H54 (cell line): Measurements from ENCODE around the gene CATSPERE.

Source experiments
- DNase-seq: peaks from one replicate; pipeline ENCODE4 v3.0.0; 2011; ENCODE audit warnings: low spot score, mixed read lengths; ENCODE audit not compliant: insufficient read length
- FAIRE-seq: peaks from 3 replicates; lab custom pipeline; 2011; peaks lifted over from hg19 to GRCh38; lab: Jason Lieb, UNC
- POLR2A ChIP-seq: IDR thresholded peaks from 2 replicates; pipeline ENCODE4 v1.6.1; 2011; ENCODE audit warnings: low read depth, mild to moderate bottlenecking, low read length

Gene CATSPERE

GRCh38 chr1:244437086-244437468, 24.0 kb upstream of the CATSPERE start:
- DNase-seq: no peak
- FAIRE-seq: no peak
- TF ChIP-seq POLR2A: no peak

DNA sequence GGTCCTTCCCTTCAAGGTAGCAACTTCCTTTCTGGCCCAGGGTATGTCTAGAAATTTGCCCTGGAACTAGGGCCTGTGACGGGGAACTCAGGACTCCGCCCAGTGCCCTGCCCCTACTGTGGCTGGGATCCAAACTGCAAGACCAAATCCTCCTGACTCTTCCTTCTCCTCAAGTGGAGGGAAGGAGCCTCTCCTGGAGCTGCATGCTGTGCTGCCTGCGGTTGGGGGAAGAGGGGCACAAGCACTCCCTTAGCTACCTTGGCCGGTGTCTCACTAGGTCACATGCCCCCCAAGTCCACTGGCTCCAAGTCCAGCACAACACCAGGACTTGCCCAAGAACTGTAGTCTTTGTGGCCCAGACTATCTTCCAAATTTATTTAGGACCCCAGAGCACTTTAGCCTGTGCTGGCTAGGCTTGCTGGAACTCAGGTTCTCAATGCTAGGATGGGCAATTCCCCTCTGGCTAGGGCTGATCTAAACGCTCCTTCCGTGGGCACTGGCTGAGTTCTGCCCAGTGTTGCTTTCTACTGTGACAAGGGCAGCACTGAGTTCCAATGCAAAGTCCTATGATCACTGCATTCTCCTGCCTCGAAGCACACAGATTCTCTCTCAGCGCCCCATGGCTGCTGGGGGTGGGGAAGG, 21.6 kb upstream of the CATSPERE start:
- FAIRE-seq: no peak
- no peak for TF ChIP-seq POLR2A

GRCh38 chr1:244442850-244443249, 18.2 kb upstream of the CATSPERE start:
- FAIRE-seq (peak; percentile 82), DNase-seq (no peak)
- no peak for TF ChIP-seq POLR2A

More for the DNA sequence above, 21.6 kb upstream of the CATSPERE start:
- DNase-seq: no peak

- TF ChIP-seq POLR2A: no peak
- FAIRE-seq (peak; percentile 67), DNase-seq (no peak)
Measured at GRCh38 chr1:244444854-244445253, 16.2 kb upstream of the CATSPERE start.

GRCh38 chr1:244445320-244446181, 15.5 kb upstream of the CATSPERE start:
- no peak for TF ChIP-seq POLR2A
- no peak for DNase-seq
- FAIRE-seq: peak; percentile 71

DNA sequence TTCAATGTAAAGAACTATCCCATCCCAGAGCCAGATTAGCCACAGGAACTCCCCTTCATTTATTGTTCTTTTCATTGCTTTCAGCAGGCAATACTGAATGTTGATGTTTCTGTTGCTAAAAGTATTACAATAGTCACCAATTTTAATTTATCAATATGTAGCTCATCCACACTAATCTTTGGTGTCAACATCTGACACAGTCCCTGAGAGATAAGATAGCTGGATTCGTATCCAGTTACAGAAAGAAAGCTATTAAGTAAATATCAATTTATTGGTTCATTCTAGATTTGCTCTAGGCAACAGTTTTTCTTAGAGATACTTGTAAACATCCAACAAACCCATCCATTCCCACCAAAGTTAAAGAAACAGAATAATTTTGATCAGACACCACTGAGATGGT, 14.0 kb upstream of the CATSPERE start:
- no peak for TF ChIP-seq POLR2A
- FAIRE-seq (no peak), DNase-seq (no peak)

DNA sequence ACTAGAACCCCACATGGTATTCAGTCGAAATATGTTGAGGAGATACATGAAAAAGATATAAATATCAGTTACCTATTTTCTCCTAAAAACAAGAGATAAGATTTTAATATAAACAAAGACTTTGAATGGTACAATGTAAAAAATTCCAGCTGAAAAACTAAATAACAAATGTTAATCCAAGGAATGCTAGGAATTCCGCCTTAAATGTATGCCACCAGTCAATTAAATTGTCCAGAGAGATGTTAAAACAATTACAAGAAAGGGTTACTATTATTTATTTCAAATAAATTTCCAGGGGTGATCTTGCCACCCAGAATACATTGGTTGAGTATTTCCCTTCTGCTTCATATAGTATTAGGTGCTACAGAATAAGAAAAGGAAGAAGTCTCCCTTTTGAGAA, 13.5 kb upstream of the CATSPERE start:
- FAIRE-seq: no peak
- DNase-seq: no peak

GRCh38 chr1:244448279-244449036, 12.6 kb upstream of the CATSPERE start:
- no peak for FAIRE-seq
- no peak for DNase-seq
- no peak for TF ChIP-seq POLR2A

More for the DNA sequence above, 13.5 kb upstream of the CATSPERE start:
- TF ChIP-seq POLR2A: no peak

DNA sequence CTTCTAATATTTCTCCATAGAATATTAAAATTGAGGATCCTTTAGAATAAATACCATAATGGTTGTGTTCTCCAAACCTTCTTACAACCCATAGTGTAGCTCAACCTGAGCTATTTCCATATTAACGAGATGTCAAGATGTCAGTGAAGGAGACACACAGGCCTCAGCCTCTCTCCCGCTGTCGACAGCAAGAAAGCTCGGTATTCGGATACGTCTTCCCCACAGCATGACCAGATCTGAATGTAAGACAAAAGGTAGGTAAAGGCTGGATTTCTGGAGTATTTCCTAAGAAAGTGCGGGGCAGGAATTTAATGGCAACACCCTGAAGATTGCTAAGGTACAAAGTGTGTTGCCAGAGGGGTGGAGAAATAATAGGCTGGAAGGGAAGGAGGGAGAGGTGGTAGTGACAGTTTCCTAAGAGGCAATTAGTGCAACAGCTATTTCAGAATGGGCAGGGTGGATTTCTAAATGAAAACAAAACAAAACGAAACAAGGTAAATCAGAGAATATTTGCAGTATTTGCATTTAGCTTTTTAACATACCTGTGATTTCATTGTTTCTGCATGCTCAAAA, 11.1 kb upstream of the CATSPERE start:
- FAIRE-seq (no peak), DNase-seq (no peak)
- TF ChIP-seq POLR2A: no peak

- FAIRE-seq (peak; percentile 67), DNase-seq (peak; percentile 23)
- TF ChIP-seq POLR2A: peak; percentile 84
Measured at GRCh38 chr1:244450597-244451538, 10.2 kb upstream of the CATSPERE start.

GRCh38 chr1:244451539-244451950, 9.5 kb upstream of the CATSPERE start, which contains the start of gene ADSS2:
TSS of gene ADSS2 (minus strand) at chr1:244451909. CDS start at chr1:244451817, 92 bp downstream.
- DNase-seq: peak; percentile 11

More at GRCh38 chr1:244451539-244451950, 9.5 kb upstream of the CATSPERE start, which contains the start of gene ADSS2:
- TF ChIP-seq POLR2A: peak; percentile 95
- no peak for FAIRE-seq
